K562 (cell line): ENCODE results near the gene SLC7A8.

Experiments used
- CHD2 ChIP-seq: IDR thresholded peaks from 2 replicates; pipeline ENCODE4 v1.6.1; 2011; ENCODE audit warnings: low read depth, low read length
- POLR2A ChIP-seq: fragments of 450-650 bp; conservative IDR thresholded peaks from 2 replicates; pipeline ENCODE4 v1.6.1; 2016
- SMARCB1 ChIP-seq: IDR thresholded peaks from 2 replicates; pipeline ENCODE4 v1.6.1; 2011; ENCODE audit warnings: improper control_type of control experiment, low read depth; ENCODE audit not compliant: insufficient read length

- TF ChIP-seq SMARCB1, result no peak
- no peak for TF ChIP-seq POLR2A
- no peak for TF ChIP-seq CHD2
Measured at GRCh38 chr14:23151342-23151741, 32.1 kb downstream of the SLC7A8 start.
